GM12878 (cell line): ENCODE data around the gene HSPB7. TPM values are rescaled to one million over a fixed set of nuclear protein-coding genes. Genes with fewer than 3 reads are reported as not detected.

Experiments
- CBFB ChIP-seq: IDR thresholded peaks from 2 replicates; pipeline ENCODE4 v1.6.1; 2016; ENCODE audit warnings: antibody characterized with exemption, low read depth
- E2F8 ChIP-seq: fragments of 450-650 bp; IDR thresholded peaks from 2 replicates; pipeline ENCODE4 v1.6.1; 2018; ENCODE audit warnings: mild to moderate bottlenecking, low read depth, moderate library complexity; ENCODE audit not compliant: partially characterized antibody
- HDAC2 ChIP-seq: fragments of 200-600 bp; sonication (generic); IDR thresholded peaks from 2 replicates; pipeline ENCODE4 v1.6.1; 2017
- IKZF1 ChIP-seq: fragments of 450-650 bp; conservative IDR thresholded peaks from 2 replicates; pipeline ENCODE4 v1.6.1; 2017; ENCODE audit warnings: antibody characterized with exemption, mild to moderate bottlenecking
- NKRF ChIP-seq: fragments of 450-650 bp; conservative IDR thresholded peaks from 2 replicates; pipeline ENCODE4 v1.6.1; 2017; ENCODE audit warnings: mild to moderate bottlenecking, moderate library complexity
- NR2C1 ChIP-seq: fragments of 450-650 bp; IDR thresholded peaks from 2 replicates; pipeline ENCODE4 v1.6.1; 2017; ENCODE audit warnings: antibody characterized with exemption, mild to moderate bottlenecking, moderate library complexity
- PBX3 ChIP-seq: IDR thresholded peaks from 2 replicates; pipeline ENCODE4 v1.6.1; 2011; ENCODE audit warnings: mild to moderate bottlenecking, low read depth, low read length, moderate library complexity; ENCODE audit not compliant: insufficient replicate concordance
- RB1 ChIP-seq: fragments of 450-650 bp; formaldehyde crosslinking; IDR thresholded peaks from 2 replicates; pipeline ENCODE4 v1.6.1; 2017; ENCODE audit warnings: mild to moderate bottlenecking, borderline replicate concordance
- RCOR1 ChIP-seq: conservative IDR thresholded peaks from 2 replicates; pipeline ENCODE4 v1.6.1; 2012; ENCODE audit warnings: low read depth, low read length, improper control_type of control experiment
- RUNX3 ChIP-seq: IDR thresholded peaks from 2 replicates; pipeline ENCODE4 v1.6.1; 2012; ENCODE audit warnings: low read length, inconsistent platforms
- SPI1 ChIP-seq: IDR thresholded peaks from 2 replicates; pipeline ENCODE4 v1.6.1; 2011; ENCODE audit warnings: low read depth, mild to moderate bottlenecking, low read length, moderate library complexity, borderline replicate concordance; ENCODE audit not compliant: insufficient read depth
- ZBTB4 ChIP-seq: fragments of 450-650 bp; formaldehyde crosslinking; IDR thresholded peaks from 2 replicates; pipeline ENCODE4 v1.4.0; 2022; ENCODE audit warnings: mild to moderate bottlenecking, moderate library complexity
- ZNF687 ChIP-seq: fragments of 450-650 bp; IDR thresholded peaks from 2 replicates; pipeline ENCODE4 v1.6.1; 2017; ENCODE audit warnings: mild to moderate bottlenecking, moderate library complexity
- ZSCAN29 ChIP-seq: fragments of 450-650 bp; IDR thresholded peaks from 2 replicates; pipeline ENCODE4 v1.6.1; 2017; ENCODE audit warnings: mild to moderate bottlenecking, moderate library complexity
- polyA plus RNA-seq, 11 experiments: library from polyadenylated mRNA; depleted of rRNA in 4 of 11; unstranded in 6 of 11; stranded (reverse) in 5 of 11; fragments of >200 nt; fragmentation: Nextera tagmentation in 4 of 11; fragmentation: Illumina TruSeq in 1 of 11; extraction: Ambion mirVana in 4 of 11; extraction: Trizol in 1 of 11; gene quantifications; 1 replicate in 1 of 11; 2 replicates in 10 of 11; pipeline versions ENCODE4 v1.2.1 to v1.2.3, GENCODE V29; 2011 to 2016; ENCODE audit warnings: inconsistent platforms in 2 of 11, missing spikeins in 2 of 11, low read depth in 1 of 11
- total RNA-seq, 4 experiments: library from RNA; depleted of rRNA in 3 of 4; stranded (reverse); fragments of >200 nt in 3 of 4; fragmentation: Illumina TruSeq in 1 of 4; extraction: Trizol in 1 of 4; gene quantifications; 2 replicates each; pipeline versions ENCODE4 v1.2.1 to v1.2.3, GENCODE V29; 2013 to 2021

Gene HSPB7
- total and polyA plus RNA-seq, 10 of the 15 experiments (the other 5 are each of a cell fraction or from before 2014, with no cell fraction given), result 0.34 TPM; not detected in 9

- peak; percentile 73; the same call in 1 of the 2 replicates for TF ChIP-seq ZNF687
- peak; percentile 58 for TF ChIP-seq CBFB
- peak; percentile 51; the same call in 1 of the 2 replicates for TF ChIP-seq RB1
- peak; percentile 91 for TF ChIP-seq RCOR1
- TF ChIP-seq ZBTB4 (CRISPR knock-in tag), result no peak
- peak; percentile 94 for TF ChIP-seq RUNX3
- no peak for TF ChIP-seq ZSCAN29
- TF ChIP-seq SPI1, result peak; percentile 76
- TF ChIP-seq E2F8, result no peak
- peak; percentile 1; the same call in 1 of the 2 replicates for TF ChIP-seq NKRF
- TF ChIP-seq PBX3, result peak; percentile 17
- TF ChIP-seq NR2C1, result no peak
- peak; percentile 96 for TF ChIP-seq IKZF1
- no peak for TF ChIP-seq HDAC2
Measured at GRCh38 chr1:15966081-15966955, 51.5 kb downstream of the HSPB7 start (continued).
